Panc1 (cell line): ENCODE results near the gene FOXO1.

Experiments
- CTCF ChIP-seq: fragments of 450-650 bp; IDR thresholded peaks from 2 replicates; pipeline ENCODE4 v1.5.1; 2017; ENCODE audit warnings: mild to moderate bottlenecking
- POLR2AphosphoS5 ChIP-seq: IDR thresholded peaks from 2 replicates; pipeline ENCODE4 v1.6.1; 2012; ENCODE audit warnings: mild to moderate bottlenecking, low read depth, low read length, moderate library complexity
- REST ChIP-seq, 2 experiments: IDR thresholded peaks; 2 replicates each; pipeline ENCODE4 v1.6.1; 2011 to 2012; ENCODE audit warnings: low read depth in 2 of 2, control low read depth in 1 of 2, low read length in 1 of 2, mild to moderate bottlenecking in 1 of 2, moderate library complexity in 1 of 2; ENCODE audit not compliant: insufficient read depth in 1 of 2
- SIN3A ChIP-seq: IDR thresholded peaks from 2 replicates; pipeline ENCODE4 v1.6.1; 2012; ENCODE audit warnings: low read depth, mild to moderate bottlenecking, low read length, moderate library complexity, borderline replicate concordance; ENCODE audit not compliant: insufficient read depth
- TCF7L2 ChIP-seq: IDR thresholded peaks from 2 replicates; pipeline ENCODE4 v1.6.1; 2011; ENCODE audit warnings: mild to moderate bottlenecking, low read depth, low read length, inconsistent platforms

- no peak for TF ChIP-seq CTCF
- TF ChIP-seq SIN3A = no peak
- TF ChIP-seq REST (IDR thresholded peaks at IDR 0.05; ENCODE audit: insufficient read depth in 1 of 2, low read depth in 2 of 2, low read length in 1 of 2) = no peak
- no peak for TF ChIP-seq TCF7L2
- no peak for TF ChIP-seq POLR2AphosphoS5
These were observed 9.6 kb upstream of the FOXO1 start for GRCh38 chr13:40676007-40676406.
